ENCODE measurements around the gene GPHB5.
"Not testable (repeated sequence)": the region's sequence is repeated elsewhere in the genome, so short reads cannot be mapped to it uniquely, and the experiment has no call there.

GPHB5 gene, protein sequence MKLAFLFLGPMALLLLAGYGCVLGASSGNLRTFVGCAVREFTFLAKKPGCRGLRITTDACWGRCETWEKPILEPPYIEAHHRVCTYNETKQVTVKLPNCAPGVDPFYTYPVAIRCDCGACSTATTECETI

DNA sequence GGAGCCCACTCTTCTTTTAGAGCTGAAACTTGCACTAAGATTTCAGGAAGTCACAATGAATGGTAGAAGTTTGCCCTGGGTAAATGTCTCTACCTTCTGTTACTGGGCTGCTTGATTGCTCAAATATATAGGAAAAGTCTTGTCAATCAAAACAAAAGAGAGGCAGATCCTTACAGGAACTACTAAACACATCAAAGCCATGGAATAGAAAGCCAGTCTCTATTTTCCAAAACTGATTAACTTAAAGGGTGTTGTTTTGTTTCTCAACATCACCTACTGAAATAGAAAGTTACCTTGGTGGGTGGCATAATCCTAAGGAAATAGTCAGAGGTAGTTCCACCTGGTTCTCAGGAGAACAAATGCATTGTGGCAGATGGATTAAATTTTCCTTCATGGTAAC lies at the start of gene GPHB5:
TSS of gene GPHB5 (minus strand) at position 101 of the 400 bp plus-strand sequence. CDS start 1,086 bp downstream, outside the sequence.
- no peak for DNase-seq

DNA sequence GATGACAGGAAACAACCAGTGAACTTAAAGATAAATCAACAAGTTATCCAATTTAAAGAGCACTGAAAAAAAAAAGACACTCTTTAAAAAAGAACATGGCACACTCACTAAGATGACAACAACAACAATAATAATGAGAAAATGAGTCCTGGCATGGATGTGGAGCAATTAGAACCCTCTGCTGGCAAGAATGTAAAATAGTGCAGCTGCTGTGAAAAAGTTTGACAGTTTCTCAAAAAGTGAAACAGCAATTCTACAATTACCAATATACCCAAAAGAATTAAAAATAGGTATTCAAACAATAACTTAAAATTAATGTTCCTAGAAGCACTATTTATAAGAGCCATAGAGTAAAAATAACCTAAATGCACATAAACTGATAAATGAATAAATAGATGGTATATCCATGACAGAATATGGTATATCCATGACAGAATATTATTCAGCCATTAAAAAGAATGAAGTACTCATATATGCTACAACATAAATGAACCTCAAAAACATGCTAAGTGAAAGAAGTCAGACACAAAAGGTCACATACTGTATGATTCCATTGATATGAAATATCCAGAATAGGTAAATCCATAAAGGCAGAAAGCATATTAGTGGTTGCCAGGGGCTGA lies 49.1 kb upstream of the GPHB5 start:
- DNase-seq = no peak

DNA sequence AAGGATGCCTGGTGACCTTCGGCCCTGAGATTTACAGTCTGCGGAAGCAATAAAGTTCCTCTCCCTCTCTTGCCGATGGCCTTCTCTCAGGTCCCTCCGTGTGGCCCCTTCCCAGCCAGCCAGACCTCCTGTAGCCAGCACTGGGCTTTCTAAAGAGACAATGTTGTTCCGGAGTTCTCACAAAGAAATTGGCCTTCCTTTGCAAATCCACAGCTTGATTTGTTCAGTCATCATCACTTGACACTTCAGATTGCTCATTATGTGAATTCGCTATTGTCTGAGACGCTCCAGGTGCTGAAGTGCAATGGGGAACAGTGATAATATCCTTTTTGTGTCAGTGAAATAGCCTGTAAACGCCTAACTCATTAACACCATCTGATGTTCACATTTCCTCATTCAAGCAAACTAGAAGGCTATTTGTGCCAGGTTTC lies 43.7 kb upstream of the GPHB5 start:
- DNase-seq = no peak

DNA sequence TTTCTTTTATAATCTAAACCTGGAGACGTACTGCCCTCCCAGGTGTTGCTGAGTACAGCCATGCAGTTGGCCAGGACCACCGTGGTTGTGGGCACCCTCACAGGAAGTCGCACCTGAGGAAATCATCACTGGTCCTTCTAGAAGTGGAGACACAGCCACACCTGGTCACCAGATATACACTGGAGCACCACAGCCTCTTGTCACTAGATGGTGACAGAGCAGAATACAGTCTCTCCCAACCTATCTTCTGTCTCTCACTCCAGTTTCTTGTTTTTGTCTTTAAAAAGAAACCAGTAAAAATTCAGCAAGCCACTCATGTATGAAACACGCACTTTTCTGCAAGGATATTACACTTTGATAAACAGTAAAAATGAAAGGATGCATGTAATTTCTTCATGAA lies 43.1 kb upstream of the GPHB5 start:
- DNase-seq = no peak

DNA sequence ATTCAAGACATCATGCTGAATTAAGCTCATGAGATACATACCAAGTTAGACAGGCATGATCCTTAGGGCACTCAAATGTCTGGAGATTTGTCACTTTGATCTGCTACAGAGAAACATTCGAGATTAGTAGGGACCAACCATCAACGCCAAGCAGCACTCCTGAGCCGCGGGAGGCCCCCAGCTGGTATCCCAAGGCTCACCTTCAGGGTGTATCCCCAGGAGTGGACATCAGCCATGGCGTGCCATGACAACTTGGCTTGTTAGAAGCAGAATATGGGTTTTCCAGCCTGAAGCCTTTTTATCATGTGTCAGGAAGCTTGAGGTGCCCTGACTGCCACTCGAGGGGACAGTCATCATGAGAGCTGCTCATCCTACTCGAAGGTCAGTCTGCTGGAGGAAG lies 39.1 kb upstream of the GPHB5 start:
- DNase-seq = no peak

DNA sequence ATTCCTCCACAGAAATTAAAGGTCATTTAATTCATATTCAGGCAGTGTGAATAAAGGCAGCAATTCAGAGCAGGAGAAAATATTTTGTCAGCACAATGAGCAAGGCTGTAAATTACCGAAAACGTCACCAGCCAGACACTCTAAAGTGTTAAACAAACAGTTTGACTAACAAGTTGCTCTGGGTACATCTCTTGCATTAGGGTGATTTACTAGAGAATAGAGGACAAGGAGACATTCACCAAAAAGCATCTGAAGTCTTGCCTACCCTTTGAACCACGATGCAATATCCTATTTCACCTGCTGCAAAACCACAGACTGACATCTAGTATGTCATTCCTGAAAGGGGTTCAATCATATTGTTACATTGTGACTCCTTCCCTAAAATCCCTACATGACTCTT lies 27.1 kb upstream of the GPHB5 start:
- no peak for DNase-seq

DNA sequence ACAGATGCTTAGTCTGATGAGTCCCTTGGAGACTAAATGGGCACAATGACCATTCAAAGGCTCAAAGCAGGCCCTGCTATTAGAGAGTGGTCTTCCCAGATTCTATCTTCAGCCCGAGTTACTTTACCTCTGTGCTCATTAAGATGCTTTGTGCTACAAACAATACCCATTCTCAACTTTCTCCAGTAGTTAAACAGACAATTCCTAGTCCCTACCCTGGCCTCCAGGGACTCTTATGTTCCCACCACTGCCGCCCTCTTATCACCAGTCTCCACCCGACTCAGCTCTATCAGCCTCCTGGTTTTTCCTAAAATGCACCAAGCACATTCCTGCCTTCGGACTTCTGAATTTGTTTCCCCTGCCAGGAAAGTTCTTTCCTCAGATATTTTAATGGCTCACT lies 25.6 kb upstream of the GPHB5 start:
- no peak for DNase-seq

DNA sequence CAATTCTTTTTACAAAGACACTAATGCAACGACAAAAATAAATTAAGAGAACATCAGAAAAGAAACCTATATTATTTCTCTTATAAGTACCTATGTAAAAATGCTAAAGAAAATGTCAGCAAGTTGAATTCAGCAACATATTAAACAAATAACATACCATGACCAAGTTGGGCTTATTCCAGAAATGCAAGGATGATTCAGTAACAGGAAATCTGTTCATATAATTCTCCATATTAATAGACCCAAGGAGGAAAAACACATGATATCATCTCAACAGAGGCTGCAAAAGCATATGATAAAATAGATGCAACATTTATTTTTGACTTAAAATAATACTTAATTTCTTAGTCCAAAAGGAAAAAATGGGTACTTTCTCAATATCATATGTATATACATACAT lies 25.1 kb upstream of the GPHB5 start:
- peak; percentile 66 for DNase-seq

DNA sequence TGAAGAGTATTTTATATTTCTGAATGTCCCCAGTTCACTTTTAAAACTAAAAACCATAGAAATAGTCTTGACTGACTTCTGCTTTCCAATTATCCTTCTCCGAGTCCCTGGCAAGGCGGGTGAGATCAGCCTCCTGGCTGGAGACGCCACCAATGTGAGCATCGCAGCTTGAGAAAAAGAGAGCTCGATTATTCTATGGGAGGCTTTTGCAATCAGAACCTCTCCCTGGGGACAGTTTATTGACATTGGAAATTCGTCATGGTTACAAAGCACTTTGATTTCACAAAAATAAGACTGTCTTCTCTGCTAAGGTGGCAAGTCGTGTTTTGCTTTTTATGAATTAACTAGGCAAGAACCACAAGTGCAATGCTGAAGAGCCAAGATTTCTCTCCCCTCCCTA lies 23.6 kb upstream of the GPHB5 start:
- DNase-seq = no peak

DNA sequence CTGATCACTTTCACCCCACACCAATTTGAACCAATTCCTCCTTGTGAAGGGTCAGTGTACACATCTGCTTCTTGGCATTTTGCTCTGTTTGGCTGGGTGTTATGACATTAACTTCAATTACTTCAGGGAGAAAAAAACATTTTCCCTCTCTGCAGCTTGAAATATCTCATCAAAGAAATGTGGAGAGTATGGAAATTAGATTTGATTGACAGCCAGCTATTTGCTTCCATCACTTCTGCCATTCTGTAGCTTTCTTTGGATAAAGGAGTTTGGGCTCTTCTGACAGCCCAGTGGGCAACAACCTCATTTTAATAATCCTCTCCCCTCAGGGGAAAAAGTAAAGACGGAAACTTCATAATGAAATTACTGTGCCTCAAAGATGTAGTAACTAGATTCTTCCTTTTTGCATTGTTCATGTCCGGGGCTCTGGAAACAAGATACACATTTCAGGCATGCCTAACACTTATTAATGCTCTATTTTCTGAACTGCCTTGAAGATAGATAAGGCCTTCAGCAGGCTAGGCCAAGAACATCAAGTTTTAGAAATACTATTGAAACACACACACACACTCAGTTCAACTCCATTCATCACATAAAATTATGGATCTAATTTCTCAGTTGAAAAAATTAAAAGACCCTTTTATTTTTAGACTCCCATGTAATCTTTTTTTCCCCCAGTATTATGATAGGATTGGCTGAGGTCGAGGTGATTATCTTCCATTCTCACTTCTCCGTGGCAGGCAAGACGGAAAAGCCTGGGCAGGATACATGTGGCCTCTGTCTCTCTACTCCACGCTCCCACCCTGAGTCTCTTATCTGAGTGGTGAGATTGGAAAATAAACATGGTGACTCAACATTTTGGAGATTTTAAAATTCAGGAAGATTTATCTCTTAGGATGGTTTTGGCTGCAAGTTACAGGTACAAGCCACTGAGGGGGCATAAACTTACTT lies 10.3 kb upstream of the GPHB5 start:
- DNase-seq = no peak

DNA sequence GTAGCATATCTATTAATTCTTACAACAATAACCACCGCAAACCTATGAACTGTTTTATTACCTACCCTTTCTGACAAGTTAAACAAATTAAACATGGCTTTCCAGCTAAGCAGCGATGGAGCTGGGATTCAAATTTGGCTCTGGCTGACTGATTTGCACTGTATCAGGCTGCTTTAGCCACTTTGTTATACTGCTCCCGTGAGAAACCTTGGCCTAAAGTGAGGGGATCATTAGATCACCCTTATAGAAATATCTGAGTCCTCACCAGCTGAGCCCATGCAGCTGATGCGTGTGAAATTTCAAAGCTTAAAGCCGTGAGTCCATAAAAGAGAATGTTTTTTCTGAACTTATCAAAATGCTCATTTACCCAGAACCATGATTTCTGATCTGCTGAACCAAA lies 8.1 kb upstream of the GPHB5 start:
- DNase-seq = no peak

DNA sequence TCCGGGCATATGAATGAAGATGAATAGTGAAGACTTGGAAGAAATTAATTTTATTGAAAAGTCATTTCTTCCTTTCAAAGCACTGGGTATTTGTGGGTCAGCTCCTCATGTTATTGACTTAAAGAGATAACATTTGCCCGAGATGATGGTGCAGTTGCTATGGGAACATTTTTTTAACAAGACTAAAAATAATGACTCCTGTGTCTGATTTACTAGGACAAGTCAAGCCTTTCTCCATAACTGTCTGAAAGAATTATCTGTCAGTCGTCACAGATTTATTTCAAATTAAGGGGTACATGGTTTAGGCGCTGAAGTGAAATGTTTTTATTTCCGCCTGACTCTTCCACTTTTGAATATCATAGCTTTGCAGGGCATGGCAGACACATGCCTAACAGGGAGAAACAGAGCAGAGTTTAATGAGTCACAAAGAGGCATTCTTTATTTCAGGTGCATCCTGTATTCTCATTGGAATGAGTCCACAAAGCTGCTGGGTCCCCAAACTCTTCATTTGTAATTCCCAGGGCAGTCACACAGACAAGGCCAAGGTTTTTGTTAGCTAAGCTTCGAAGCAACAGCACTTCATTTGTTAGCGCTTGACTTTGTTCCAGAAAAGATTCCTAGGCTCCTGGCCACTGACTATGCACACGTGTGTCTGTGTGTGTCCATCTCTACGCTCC lies 4.3 kb upstream of the GPHB5 start:
- DNase-seq = no peak

DNA sequence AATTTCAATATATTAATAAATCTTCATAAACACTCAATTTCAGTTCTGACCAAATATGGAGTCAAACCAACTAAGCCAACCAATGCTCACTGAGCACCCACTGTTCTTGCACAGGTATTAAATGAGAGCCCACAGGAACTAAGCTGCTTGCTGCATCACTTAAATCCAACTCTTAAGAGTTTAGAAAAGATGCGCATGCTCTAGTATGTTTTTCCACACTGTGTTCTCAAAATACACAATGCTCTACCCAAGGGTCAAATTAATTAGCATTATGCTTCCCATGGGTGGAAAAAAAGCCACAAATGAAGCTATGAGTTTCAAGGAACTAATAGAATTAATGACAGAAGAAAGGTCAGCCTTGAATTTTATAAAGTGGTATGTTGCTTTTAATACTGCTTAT lies 3.7 kb upstream of the GPHB5 start:
- DNase-seq = no peak

DNA sequence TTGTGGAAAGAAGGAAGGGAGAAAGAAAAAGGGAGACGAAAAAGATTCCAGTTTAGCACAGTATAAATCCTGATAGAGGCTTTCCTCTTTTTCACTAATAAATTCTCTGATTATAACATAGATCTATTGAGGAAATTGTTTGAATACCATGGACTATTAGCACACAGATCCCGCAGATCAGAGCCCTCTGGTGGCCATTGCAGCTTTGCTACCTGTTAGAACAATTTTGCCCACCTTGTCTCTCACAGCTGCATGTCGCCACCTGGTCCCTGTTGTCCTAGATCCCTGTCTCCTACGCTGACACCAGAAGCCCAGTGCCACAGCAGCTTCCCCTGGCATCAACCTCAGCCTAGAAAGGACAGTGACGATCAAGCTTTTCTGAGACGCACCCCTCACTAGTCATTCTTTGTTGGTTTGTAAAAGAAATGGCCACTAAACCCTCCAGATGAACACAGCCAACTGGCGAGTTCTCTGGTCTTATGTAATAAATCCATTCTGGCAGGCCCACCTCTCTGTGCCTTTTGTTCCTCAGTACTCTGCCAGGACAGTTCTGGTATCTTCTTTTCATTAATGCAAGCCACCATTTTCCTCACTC lies 9.9 kb downstream of the GPHB5 start:
- DNase-seq = peak; percentile 15

DNA sequence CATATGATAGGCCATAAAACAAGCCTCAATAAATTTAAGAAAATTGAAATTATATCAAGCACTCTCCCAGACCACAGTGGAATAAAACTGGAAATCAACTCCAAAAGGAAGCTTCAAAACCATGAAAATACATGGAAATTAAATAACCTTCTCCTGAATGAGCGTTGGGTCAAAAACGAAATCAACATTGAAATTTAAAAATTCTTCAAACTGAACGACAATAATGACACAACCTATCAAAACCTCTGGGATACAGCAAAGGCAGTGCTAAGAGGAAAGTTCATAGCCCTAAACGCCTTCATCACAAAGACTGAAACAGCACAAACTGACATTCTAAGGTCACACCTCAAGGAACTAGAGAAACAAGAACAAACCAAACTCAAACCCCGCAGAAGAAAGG lies 14.3 kb downstream of the GPHB5 start:
- DNase-seq = not testable (repeated sequence)

DNA sequence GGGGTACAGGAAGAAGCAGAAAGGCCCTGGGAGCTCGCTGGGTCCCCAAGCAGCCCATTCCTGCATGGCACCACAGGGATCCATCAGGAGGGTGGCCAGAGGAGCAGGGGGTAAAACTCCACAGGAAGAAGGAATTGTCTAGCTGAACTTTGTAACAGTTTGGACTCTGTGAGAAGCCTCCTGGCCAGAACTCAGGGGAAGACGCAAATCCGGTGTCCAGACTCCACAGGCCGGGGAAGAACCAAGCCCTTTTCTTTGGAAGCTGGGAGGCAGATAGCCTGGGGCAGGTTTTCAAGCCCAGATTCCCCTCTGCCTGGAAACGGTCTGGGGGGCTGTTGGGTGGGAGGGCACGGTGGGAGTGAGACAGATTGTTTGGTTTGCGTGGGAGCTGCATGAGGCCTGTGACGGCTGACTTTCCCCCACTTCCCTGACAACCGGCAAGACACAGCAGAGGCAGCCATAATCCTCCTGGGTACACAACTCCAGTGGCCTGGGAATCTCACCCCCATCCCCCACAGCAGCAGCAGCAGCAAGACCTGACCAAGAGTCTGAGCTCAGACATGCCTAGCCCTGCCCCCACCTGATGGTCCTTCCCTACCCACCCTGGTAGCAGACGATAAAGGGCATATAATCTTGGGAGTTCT lies 16.7 kb downstream of the GPHB5 start:
- DNase-seq = no peak

DNA sequence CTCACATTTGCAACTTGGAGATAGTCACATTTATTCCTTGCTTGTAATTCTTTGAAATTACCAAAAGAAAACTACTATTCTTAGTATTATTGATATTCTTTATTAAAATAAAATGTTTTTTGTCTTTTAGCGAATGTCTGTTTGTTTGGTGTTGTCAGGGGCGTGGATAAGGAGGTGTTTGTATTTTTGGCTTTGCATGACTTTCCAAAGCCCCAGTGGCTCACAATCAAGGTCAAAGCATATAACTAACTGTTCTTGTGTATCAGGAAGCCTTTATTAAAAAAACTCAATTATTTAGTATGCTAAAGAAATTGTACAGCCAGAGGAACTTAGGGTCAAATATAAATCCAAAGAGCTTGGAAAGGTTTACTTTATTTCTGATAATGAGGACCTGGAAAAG lies 17.9 kb downstream of the GPHB5 start:
- no peak for DNase-seq

DNA sequence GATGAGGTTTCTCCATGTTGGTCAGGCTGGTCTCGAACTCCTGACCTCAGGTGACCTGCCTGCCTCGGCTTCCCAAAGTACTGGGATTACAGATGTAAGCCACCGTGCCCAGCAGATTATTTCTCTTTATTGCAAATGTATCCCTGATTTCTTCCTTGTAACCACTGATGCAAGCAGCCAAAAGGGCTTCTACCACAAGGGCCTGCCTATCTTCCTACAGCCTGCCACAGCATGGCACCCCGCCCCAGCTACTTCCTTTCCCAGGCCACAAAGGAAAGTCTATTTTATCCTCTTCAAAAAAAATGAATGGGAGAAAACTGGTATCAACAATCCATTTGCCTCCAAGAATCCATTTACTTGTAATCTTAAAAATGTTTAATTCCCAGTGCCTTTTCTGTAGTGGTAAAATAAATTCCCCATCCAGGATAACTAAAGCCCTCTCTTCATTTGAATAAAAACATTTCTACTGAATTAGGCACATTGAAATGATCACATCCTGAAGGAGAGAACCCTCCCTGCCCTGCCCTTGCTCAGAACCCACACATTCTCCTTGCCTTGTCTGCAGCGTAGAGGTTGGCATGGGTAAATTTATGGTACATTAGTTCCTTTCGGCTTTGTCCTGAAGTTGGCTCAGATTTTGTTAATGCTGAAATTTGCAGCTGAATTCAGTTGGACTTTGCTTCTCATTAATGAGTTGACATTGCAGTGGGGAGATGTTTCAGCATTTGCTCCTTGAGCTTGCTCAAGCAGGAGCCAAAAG lies 19.2 kb downstream of the GPHB5 start:
- no peak for DNase-seq

DNA sequence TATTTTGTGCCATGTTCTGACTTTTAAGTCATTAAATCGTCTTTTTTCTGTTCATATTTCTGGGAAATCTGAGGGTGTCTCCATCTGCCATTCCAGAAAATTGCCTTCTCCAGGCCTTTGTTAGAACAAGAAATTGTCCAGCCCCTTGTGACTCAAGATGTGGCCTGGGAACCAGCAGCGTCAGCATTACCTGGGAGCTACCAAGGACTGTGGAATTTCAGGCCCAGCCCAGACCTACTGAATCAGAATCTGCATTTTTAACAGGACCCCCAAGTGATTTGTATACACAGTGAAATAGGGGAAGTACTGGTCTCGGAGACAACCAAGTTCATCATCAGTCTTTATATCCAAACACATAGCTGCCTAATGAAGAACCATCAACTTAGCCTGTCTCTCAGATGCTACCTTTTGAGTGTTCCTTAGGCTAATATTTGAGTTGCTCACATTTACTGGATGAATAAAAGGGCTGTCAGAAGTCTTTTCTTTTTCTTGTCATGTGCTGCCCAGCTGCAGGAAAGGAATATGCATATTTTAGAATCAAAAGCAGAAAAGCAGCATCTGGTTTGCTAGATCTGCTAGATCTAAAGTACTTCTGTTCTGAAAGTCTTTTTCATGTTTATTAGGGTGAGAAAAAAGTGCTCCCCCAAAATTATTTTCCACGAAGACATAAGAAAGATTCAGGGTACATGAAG lies 21.2 kb downstream of the GPHB5 start:
- DNase-seq = no peak

DNA sequence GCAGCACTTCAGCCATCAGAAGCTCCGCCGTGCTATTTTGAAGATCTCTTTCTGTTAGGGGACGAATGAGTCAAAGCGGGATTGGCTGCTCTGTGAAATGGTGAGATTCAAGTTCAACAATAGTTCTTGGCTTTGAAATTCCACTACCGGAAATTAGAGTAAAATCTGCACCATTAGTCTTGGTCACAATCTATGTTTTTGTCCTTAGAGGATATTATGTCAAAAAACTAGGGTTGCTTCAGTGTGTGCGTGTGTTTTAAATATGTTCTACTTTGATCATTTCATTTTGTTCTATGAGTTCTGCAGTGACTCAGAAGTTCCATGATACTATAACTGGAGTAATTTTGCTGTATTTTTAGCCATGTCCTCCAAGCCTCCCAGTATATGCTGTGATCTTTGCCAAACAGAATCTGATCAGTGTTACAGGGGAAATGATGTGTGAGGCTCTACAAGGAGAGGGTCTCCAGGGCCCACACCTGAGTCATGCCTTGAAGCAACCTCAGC lies 22.6 kb downstream of the GPHB5 start:
- no peak for DNase-seq

DNA sequence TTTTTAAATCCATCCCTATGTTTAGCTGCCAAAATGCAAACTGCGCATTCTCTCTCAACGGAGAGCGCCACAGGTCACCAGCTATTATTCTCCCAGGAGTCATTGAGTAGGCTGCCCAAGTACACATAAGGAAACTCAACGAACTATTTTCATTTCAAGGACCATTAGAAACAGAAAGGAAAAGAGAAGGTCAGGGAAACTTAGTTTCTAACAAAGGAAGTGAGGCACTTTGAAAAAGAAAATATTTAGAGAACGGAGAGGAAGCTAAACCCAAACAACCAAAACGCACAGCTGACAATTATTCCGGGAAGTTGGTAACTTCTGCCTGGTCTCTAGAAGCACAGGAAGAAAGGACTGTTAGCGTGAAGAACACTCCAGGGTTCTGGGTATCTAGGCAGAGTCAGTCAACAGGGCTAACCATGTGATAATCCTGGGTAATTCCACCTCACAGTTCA lies 23.5 kb downstream of the GPHB5 start:
- DNase-seq = no peak
